D721Med (cell line): ENCODE data around the gene CDT1.

Experiments
- DNase-seq: peaks from one replicate; pipeline ENCODE4 v3.0.0; 2011; ENCODE audit warnings: low spot score; ENCODE audit not compliant: insufficient read length
- FAIRE-seq: peaks from 2 replicates; lab custom pipeline; 2011; peaks lifted over from hg19 to GRCh38; lab: Jason Lieb, UNC
- TF ChIP-seq, protein P1 (sequence below): IDR thresholded peaks from 2 replicates; pipeline ENCODE4 v1.5.1; 2012; ENCODE audit warnings: mild to moderate bottlenecking, control low read depth; ENCODE audit not compliant: insufficient read depth; ENCODE audit errors: missing control alignments

CDT1 gene

DNA sequence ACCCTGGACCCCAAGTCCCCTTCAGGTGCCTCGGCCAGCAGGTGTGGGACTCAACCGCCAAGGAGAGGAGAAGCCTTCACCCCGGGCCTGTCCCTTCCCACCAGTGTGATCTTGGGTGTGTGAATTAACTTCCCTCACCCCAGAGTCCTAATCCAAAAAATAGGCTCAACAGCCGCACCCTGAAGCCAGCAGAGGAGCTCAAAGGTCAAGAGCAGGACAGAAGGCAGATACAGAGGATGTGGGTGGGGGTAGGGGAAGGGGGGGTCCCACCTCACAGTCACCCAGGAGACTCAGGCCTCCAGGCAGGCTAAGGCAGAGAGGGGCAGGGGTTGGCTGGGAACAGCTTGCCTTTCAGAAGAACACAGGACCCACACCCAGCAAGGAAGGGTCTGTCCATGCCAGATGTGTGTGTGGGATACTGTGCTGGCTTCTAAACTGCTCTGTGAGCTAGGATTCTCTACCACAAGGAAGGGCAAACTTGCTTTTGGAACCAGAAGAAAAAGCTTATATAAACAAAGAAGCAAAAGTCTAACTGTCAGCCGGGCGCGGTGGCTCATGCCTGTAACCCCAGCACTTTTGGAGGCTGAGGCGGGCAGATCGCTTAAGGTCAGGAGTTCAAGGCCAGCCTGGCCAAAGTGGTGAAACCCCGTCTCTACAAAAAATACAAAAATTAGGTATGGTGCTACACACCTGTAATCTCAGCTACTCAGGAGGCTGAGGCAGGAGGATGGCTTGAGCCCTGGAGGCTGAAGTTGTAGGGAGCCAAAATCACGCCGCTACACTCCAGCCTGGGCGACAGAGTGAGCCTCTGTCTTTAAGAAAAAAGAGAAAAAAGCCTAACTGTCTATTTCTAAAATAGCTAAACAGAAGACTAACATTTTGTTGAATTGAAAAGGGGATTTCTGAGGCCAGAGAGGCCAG is 23.2 kb upstream of the CDT1 start:
- DNase-seq (no peak), FAIRE-seq (no peak)
- TF ChIP-seq, protein P1, sequence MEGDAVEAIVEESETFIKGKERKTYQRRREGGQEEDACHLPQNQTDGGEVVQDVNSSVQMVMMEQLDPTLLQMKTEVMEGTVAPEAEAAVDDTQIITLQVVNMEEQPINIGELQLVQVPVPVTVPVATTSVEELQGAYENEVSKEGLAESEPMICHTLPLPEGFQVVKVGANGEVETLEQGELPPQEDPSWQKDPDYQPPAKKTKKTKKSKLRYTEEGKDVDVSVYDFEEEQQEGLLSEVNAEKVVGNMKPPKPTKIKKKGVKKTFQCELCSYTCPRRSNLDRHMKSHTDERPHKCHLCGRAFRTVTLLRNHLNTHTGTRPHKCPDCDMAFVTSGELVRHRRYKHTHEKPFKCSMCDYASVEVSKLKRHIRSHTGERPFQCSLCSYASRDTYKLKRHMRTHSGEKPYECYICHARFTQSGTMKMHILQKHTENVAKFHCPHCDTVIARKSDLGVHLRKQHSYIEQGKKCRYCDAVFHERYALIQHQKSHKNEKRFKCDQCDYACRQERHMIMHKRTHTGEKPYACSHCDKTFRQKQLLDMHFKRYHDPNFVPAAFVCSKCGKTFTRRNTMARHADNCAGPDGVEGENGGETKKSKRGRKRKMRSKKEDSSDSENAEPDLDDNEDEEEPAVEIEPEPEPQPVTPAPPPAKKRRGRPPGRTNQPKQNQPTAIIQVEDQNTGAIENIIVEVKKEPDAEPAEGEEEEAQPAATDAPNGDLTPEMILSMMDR, result no peak

DNA sequence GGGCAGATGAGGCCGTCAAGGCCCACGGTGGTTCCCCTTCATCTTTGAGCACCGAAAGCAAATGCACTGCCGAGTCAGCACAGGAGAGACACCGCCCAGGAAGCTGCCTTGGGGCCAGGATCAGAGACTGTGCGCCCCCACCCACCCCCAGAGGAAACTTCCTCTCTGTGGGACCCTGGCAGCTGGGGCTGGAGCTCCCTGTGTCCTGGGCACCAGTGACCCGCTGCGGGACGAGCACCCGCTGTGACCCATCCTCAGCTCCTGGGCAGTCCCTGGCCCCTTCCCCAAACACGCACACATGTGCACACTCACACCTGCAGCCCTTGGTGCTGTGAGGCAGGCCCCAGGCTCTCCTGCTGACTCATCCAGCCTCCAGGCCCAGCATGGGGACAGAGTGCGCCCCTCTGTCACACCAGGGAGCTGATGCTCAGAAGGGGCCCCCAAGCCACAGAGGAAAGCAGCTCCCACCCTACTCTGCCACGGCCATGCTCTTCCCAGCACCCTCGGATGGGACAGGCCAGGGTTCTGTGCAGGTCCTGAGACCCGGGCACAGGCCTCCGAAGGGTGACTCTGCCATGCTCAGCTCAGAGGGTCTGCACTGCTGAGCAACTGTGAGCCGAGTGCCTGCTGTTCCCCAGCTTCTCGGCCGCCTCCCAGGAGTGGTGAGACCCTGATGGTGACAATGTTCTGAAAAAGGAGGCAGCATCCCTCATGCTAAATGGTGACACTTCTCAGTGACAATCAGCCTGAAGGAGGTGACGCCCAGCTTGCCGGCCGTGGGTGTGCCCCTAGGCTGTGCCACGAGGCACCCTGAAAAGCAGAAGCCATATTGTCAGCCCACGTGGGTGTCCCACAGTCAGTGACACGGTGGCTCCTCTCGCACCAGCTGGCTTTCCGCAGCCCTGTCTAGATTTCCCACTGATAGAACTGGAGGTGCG is 22.2 kb upstream of the CDT1 start:
- DNase-seq (no peak), FAIRE-seq (no peak)

DNA sequence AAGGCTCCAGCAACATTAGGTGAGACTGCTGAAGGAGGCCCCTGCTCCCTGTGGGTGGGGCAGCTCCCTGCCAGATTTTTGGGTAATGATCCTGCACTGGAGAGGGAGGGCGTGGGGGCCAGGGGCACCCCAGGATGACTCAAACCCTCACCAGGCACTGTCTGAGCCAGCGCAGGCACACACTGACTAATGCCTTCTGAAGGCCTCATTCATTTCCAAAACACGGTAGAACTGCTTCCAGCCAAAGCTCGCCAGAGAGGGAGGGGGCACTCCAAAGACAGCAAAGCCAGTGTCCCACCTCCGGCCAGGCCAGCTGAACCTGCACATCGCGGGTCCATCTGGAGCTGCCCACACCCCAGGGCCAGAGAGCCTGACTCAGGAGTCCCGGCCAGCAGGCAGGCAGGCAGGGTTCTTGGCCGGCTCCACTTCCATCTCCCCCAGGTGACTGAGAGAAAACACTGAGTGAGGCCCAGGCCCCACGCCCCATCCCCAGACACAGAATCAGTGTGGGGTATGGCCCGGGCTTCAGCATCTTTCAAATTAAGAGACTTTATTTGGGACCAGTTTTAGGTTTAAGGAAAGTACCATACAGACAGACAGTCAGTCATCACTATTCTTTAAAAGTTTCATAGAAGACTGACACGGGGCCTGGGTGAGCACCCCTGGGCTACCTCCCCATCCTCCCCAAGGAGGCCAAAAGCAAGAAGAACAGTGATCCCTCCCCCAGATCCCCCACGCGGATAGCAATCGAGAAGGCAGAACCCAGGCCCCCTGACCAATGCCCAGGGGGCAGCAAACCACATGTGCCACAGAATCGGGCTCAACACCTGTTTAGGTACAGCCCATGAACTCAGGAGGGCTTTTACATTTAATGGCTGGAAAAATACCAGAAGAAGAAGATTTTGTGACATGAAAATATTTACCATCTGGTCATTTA is 20.9 kb upstream of the CDT1 start:
- DNase-seq (no peak), FAIRE-seq (no peak)
- TF ChIP-seq, protein P1, result no peak

More for the DNA sequence above, 22.2 kb upstream of the CDT1 start:
- TF ChIP-seq, protein P1, result no peak

DNA sequence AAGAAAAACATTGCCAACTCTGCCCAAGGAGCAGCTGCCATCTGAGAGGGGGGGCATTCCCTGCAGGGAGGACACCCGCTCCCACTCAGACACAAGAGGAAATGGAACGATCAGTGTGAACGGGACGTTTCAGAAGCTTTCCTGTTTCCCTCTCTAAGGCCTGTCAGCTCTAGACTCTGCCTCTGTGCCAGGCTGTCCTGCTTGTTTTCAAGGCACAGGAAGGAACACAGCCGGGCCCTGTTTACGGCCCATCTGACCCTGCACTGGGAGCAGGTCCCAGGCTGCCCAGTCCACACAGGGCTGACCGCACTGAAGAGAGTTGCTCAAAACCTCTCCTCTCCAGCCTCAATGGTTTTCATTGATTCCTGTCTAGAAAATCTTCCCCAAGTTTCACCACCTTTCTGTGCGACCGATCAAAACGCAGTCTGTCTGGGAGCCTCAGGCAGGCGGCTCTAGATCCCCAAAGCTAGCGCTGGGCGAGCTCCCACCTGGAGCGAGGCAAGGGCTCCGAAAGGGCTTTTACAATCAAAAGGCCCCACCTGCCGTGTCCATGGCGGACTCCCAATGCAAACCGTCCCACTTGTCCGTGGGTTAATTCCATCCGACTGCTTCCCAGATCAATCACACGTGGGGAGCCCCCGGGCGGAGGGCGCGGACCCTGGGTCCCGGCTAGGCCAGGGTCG is 20.1 kb upstream of the CDT1 start:
- DNase-seq (no peak), FAIRE-seq (no peak)
- TF ChIP-seq, protein P1, result no peak

DNA sequence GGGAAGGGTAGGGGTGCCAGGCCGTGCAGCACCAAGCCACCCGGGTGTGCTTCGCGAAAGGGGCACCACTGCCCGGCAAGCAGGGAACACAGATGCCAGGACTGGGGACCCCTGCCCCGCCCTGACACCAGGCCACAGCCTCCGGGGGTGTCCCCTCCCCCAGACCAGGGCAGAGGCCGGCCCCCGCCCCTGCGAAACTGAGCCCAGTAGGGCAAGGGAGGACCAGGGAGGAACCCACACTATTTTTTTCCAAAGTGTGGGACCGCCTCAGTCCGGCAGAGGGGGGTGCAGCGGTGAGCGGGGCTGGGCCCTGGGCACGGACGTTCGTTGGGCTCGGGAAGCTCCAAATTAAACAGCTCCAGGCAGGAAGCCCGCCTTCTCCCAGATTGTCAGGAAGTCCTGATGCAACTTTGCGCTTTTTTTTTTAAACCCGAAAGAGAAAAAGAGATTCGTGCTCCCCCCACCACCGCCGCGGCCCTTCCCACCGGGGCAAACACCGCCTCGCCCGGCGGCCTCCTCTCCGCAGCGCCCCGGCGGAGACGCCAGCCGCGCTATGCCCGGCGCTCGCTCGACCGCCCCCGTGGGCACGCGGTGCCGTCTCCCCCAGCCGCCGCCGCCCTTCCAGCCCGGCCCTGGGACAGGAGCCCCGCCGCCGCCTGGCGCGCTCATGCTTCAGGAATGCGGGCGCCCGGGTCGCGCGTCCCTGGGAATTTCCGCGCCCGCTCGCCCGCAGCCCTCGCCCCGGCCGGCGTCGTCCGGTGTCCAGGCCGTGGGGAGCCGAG is 19.3 kb upstream of the CDT1 start:
- FAIRE-seq (no peak), DNase-seq (no peak)
- TF ChIP-seq, protein P1, result no peak
